Right atrium auricular region (tissue), 2 donors: Measurements from ENCODE around the gene CSMD2. TPM values are rescaled to one million over a fixed set of nuclear protein-coding genes. Genes with fewer than 3 reads are reported as not detected.
A peak's percentile ranks its signal among the peaks of the same experiment; 100 is the strongest.

Experiments used
- DNase-seq: peaks from one replicate; pipeline ENCODE4 v3.0.0-alpha.2; 2019; ENCODE audit warnings: low spot score
- H3K27ac ChIP-seq, 2 donors: fragments of 200-600 bp; sonication (generic); 1 replicate in 1 of 2; 2 replicates in 1 of 2; pipeline ENCODE4 v1.5.1; 2016 to 2019
- H3K27me3 ChIP-seq, 2 donors: fragments of 200-600 bp; sonication (generic); one replicate each; pipeline versions ENCODE4 v1.5.1 to v1.6.0; 2017 to 2019
- H3K36me3 ChIP-seq: fragments of 200-600 bp; sonication (generic); one replicate; pipeline ENCODE4 v1.5.1; 2016
- H3K4me1 ChIP-seq, 2 donors: fragments of 200-600 bp; sonication (generic); one replicate each; pipeline versions ENCODE4 v1.5.1 to v1.6.0; 2017 to 2019
- H3K4me3 ChIP-seq, 2 donors: fragments of 200-600 bp; sonication (generic); 1 replicate in 1 of 2; 2 replicates in 1 of 2; pipeline ENCODE4 v1.5.1; 2017 to 2019; ENCODE audit warnings: mild to moderate bottlenecking in 1 of 2, moderate library complexity in 1 of 2
- H3K9me3 ChIP-seq, 2 donors: fragments of 200-600 bp; sonication (generic); one replicate each; pipeline ENCODE4 v1.5.1; 2019
- total RNA-seq, 2 donors: library from RNA; depleted of rRNA; stranded (reverse); fragments of >200 nt; gene quantifications; one replicate each; pipeline ENCODE4 v1.1.0, GENCODE V29; 2016
- TF ChIP-seq, protein P1 (sequence below), 2 donors: fragments of 200-600 bp; sonication (generic); IDR thresholded peaks; one replicate each; pipeline ENCODE4 v1.5.1; 2019; ENCODE audit warnings: antibody characterized with exemption in 2 of 2

The CSMD2 gene
- total RNA-seq, 2 donors from 2014 or later = 0.39 to 0.44 TPM

DNA sequence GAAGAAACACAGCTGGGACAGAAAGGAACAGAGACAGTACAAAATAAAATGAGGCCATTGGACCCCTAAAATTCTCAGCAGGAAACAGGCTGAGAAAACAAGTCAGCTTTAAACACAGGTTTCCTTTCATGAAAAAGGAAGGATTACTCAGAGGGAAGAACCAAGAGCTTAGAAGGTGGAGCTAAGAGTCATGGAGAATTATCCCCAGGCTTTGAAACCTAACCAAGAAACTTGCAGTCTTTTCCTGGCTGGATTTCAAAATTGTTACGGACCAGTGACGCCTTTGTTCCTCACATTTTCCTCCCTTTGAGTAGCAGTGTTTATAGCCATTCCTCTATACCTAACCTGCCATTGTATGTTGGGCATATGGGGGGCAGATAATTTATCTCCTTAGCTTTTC is 292.3 kb downstream of the CSMD2 start:
- H3K27ac ChIP-seq = no peak overlapping the region
- H3K27me3 ChIP-seq = no peaks in the 10 kb centered on the region
- H3K36me3 ChIP-seq = no peaks in the 10 kb centered on the region
- TF ChIP-seq, protein P1, sequence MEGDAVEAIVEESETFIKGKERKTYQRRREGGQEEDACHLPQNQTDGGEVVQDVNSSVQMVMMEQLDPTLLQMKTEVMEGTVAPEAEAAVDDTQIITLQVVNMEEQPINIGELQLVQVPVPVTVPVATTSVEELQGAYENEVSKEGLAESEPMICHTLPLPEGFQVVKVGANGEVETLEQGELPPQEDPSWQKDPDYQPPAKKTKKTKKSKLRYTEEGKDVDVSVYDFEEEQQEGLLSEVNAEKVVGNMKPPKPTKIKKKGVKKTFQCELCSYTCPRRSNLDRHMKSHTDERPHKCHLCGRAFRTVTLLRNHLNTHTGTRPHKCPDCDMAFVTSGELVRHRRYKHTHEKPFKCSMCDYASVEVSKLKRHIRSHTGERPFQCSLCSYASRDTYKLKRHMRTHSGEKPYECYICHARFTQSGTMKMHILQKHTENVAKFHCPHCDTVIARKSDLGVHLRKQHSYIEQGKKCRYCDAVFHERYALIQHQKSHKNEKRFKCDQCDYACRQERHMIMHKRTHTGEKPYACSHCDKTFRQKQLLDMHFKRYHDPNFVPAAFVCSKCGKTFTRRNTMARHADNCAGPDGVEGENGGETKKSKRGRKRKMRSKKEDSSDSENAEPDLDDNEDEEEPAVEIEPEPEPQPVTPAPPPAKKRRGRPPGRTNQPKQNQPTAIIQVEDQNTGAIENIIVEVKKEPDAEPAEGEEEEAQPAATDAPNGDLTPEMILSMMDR (IDR thresholded peaks at IDR 0.05) = no peak
- H3K4me1 ChIP-seq = peaks cover 0 to 10% of the 10 kb centered on the region in 2 donors
- no peaks in the 10 kb centered on the region for H3K9me3 ChIP-seq
- peak; percentile 38 for DNase-seq
- no peak overlapping the region for H3K4me3 ChIP-seq

DNA sequence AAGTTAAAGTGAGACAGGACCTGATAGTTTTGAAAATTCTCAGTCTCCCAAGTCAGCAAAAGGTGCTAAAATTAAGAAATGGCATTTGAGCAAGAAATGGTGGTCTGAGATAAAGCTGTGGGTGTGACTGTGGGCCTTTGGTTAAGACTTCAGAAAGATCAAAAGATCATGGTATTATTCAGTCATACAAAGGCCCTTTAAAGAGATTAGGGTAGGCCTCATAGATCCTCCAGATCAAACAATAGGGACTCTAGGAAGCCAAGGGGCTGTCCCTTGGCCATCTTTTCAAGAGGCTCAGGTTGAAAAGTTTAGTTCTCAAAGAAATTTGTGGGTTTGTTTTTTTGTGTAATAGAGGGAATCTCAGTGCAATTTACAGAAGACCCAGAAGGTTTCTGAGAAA is 292.8 kb downstream of the CSMD2 start:
- no peaks in the 10 kb centered on the region for H3K36me3 ChIP-seq
- DNase-seq = no peak
- H3K4me1 ChIP-seq = peaks cover 0 to 10% of the 10 kb centered on the region in 2 donors
- H3K27me3 ChIP-seq = no peaks in the 10 kb centered on the region
- TF ChIP-seq, protein P1 (IDR thresholded peaks at IDR 0.05) = no peak
- no peak overlapping the region for H3K27ac ChIP-seq
- peaks cover 0 to 4% of the 10 kb centered on the region in 2 donors for H3K9me3 ChIP-seq
- H3K4me3 ChIP-seq = no peak overlapping the region

DNA sequence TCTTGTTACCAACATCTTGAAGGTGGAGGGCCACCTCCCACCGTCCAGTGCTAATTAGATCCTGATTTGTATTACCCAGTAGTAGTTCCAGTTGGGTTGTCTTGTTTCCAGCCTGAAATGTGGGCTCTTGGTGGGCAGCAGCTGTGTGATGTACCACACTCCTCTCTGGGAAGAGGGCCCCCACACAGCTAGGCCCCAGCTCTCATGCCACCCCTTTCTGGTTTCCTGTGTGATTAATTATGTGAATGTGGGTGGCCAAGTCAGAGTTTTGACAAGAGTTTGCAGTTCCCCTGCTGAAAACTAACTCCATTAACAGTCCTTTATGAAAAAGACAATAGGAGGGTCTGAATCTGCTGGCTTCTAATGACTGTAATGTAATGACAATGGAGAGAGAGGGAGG is 297.3 kb downstream of the CSMD2 start:
- TF ChIP-seq, protein P1 (IDR thresholded peaks at IDR 0.05) = no peak
- Histone ChIP-seq H3K4me1 (no peaks in the 10 kb centered on the region), H3K27ac (no peak overlapping the region), H3K27me3 (no peaks in the 10 kb centered on the region), H3K36me3 (no peaks in the 10 kb centered on the region), H3K4me3 (no peak overlapping the region), H3K9me3 (peaks cover 0 to 10% of the 10 kb centered on the region in 2 donors)
- DNase-seq = no peak

DNA sequence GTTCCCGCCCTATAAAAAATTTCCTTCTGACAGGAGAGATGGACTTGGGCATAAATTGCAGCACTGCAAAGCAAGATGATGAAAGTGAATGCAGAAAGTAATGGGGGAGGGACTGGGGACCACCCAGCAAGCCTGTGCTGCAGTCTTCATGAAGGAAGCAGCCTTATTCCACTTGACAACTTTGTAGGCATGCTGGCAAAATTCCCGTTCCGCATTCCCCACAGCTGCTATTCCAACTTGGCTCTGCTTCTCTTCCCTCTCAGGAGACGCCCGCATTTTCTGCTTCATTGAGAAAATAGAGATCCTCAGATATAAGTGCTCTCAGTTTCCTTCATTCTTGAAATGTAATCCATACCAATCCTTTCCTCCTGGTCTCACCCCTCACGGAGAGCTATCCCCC is 298.7 kb downstream of the CSMD2 start:
- no peak overlapping the region for H3K4me3 ChIP-seq
- H3K27ac ChIP-seq = no peak overlapping the region
- peaks cover 0 to 10% of the 10 kb centered on the region in 2 donors for H3K9me3 ChIP-seq
- no peaks in the 10 kb centered on the region for H3K4me1 ChIP-seq
- DNase-seq = no peak
- no peaks in the 10 kb centered on the region for H3K27me3 ChIP-seq
- TF ChIP-seq, protein P1 (IDR thresholded peaks at IDR 0.05) = no peak
- no peaks in the 10 kb centered on the region for H3K36me3 ChIP-seq

DNA sequence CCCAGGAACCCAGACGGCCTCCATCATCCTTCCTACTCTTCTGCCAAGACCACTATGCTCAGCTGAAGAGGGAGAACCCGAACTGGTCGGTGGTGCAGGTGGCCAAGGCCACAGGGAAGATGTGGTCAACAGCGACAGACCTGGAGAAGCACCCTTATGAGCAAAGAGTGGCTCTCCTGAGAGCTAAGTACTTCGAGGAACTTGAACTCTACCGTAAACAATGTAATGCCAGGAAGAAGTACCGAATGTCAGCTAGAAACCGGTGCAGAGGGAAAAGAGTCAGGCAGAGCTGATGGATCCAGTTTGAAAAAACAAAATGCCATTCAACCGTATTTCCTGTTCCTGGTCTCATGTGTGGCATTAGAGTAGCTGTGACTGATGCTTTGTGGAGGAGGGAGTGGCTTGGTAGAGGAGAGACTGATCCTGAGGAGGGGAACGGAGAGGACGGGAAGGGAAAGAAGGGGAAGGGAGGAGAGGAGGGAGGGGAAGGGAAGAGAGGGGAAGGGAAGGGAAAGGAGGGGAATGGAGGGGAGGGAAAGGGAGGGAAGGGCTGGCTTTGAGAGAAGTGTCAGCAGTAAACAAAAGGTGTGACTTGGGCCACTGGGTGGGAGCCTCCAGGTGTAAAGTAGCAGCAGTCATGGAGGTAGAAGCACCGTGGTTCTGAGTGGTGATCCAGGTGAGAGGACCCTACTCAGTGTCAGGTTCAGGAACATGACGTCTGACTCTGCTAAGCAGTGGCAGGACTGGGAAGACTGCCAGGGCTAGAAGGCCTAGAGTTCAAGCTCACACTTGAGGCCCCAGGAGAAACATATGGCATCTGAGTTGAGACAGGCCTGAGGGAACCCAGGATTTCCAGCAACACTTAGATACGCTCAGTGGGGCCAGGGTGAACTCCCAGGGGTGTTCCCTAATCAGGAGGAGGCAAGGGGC is 300.3 kb downstream of the CSMD2 start:
- H3K4me1 ChIP-seq = no peaks in the 10 kb centered on the region
- no peaks in the 10 kb centered on the region for H3K27me3 ChIP-seq
- no peaks in the 10 kb centered on the region for H3K36me3 ChIP-seq
- peaks cover 0 to 10% of the 10 kb centered on the region in 2 donors for H3K9me3 ChIP-seq
- TF ChIP-seq, protein P1 (IDR thresholded peaks at IDR 0.05) = no peak
- no peak overlapping the region for H3K27ac ChIP-seq
- no peak for DNase-seq
- H3K4me3 ChIP-seq = no peak overlapping the region
